Spleen (tissue), 11 donors: ENCODE measurements around the gene ZCCHC7. TPM values are rescaled to one million over a fixed set of nuclear protein-coding genes. Genes with fewer than 3 reads are reported as not detected.

Source experiments
- DNase-seq: peaks from one replicate; pipeline ENCODE4 v3.0.0-alpha.2; 2020
- H3K27ac ChIP-seq, 8 donors: fragments of 200-600 bp; sonication (generic) in 7 of 8; 1 replicate in 4 of 8; 2 replicates in 4 of 8; pipeline versions ENCODE4 v1.5.0 to v1.8.0; 2016 to 2021; ENCODE audit warnings: inconsistent platforms in 4 of 8, mild to moderate bottlenecking in 4 of 8, moderate library complexity in 1 of 8
- H3K27me3 ChIP-seq, 7 donors: fragments of 200-600 bp; sonication (generic) in 6 of 7; replicated peaks in 1 of 7; 1 replicate in 4 of 7; 2 replicates in 3 of 7; pipeline versions ENCODE4 v1.5.0 to v1.8.0; 2016 to 2021; ENCODE audit warnings: inconsistent platforms in 3 of 7, mild to moderate bottlenecking in 1 of 7
- H3K36me3 ChIP-seq, 6 donors: fragments of 200-600 bp; sonication (generic) in 5 of 6; 1 replicate in 4 of 6; 2 replicates in 2 of 6; pipeline versions ENCODE4 v1.5.0 to v1.8.0; 2016 to 2021; ENCODE audit warnings: inconsistent platforms in 2 of 6
- H3K4me1 ChIP-seq, 6 donors: fragments of 200-600 bp; sonication (generic) in 5 of 6; 1 replicate in 3 of 6; 2 replicates in 3 of 6; pipeline versions ENCODE4 v1.5.0 to v1.8.0; 2016 to 2021; ENCODE audit warnings: inconsistent platforms in 3 of 6
- H3K4me3 ChIP-seq, 8 donors: fragments of 200-600 bp; sonication (generic) in 7 of 8; 1 replicate in 4 of 8; 2 replicates in 4 of 8; pipeline versions ENCODE4 v1.5.0 to v1.8.0; 2016 to 2021; ENCODE audit warnings: inconsistent platforms in 4 of 8, mild to moderate bottlenecking in 4 of 8, moderate library complexity in 2 of 8
- H3K9me3 ChIP-seq, 8 donors: fragments of 200-600 bp; sonication (generic) in 7 of 8; 1 replicate in 4 of 8; 2 replicates in 4 of 8; pipeline versions ENCODE4 v1.5.0 to v1.8.0; 2016 to 2021; ENCODE audit warnings: inconsistent platforms in 4 of 8
- POLR2A ChIP-seq, 3 donors: fragments of 450-650 bp; IDR thresholded peaks; one replicate each; pipeline ENCODE4 v1.5.1; 2017; ENCODE audit warnings: antibody characterized with exemption in 3 of 3, mild to moderate bottlenecking in 1 of 3
- POLR2AphosphoS5 ChIP-seq, 3 donors: sonication (generic); formaldehyde crosslinking; IDR thresholded peaks; one replicate each; pipeline ENCODE4 v1.5.1; 2017; ENCODE audit warnings: antibody characterized with exemption in 3 of 3
- WGBS, 5 donors: extraction: QIAGEN DNeasy Blood & Tissue Kit in 3 of 5; methylation state at CpG; one replicate each; pipeline versions ENCODE4 v1.1.5 to v1.1.7; 2013 to 2018; 5-methylcytosine and 5-hydroxymethylcytosine counted together
- intact Hi-C: fragments of 100-400 bp; cut with DNase I; formaldehyde crosslinking; loops from one replicate; pipeline ENCODE4 v1.15.0; 2023; ENCODE audit warnings: low total_unique reads
- polyA plus RNA-seq, 3 donors: library from polyadenylated mRNA; stranded (reverse); fragments of 200-250 nt; gene quantifications; one replicate each; pipeline ENCODE4 v1.2.1, GENCODE V29; 2013
- total RNA-seq, 7 donors: library from RNA; depleted of rRNA in 3 of 7; stranded (reverse); fragments of >200 nt in 3 of 7; fragmentation: NEBNext Ultra II Directional in 4 of 7; extraction: Animal tissue kit (Norgen Biotek cat#: 25700) in 4 of 7; gene quantifications; one replicate each; pipeline versions ENCODE4 v1.1.0 to v1.2.1, GENCODE V29; 2016 to 2021
- TF ChIP-seq, protein P1 (sequence below), 11 experiments: fragments of 200-600 bp in 7 of 11; fragments of 450-650 bp in 4 of 11; sonication (generic) in 4 of 11; IDR thresholded peaks in 8 of 11; conservative IDR thresholded peaks in 3 of 11; 1 replicate in 7 of 11; 2 replicates in 4 of 11; pipeline versions ENCODE4 v1.4.0 to v1.8.0; 2016 to 2021; ENCODE audit warnings: antibody characterized with exemption in 11 of 11, inconsistent platforms in 4 of 11, mild to moderate bottlenecking in 1 of 11
- donor health status: healthy with polysubstance abuse.
- donor health status: DM: no; HTN: no; CAD: no; lungs with moderate emphysema.
- donor health status: DM: no; HTN: no; CAD: no.
- donor health status: Bipolar disorder and iron deficiency.
- donor health status: healthy.
- donor health status: DM: no; HTN: no; CAD: no.
- donor health status: DM: yes; HTN: yes; CAD: no.

ZCCHC7 gene
- total and polyA plus RNA-seq, 10 donors: 17.0 to 50.6 (median 38.1) TPM

DNA sequence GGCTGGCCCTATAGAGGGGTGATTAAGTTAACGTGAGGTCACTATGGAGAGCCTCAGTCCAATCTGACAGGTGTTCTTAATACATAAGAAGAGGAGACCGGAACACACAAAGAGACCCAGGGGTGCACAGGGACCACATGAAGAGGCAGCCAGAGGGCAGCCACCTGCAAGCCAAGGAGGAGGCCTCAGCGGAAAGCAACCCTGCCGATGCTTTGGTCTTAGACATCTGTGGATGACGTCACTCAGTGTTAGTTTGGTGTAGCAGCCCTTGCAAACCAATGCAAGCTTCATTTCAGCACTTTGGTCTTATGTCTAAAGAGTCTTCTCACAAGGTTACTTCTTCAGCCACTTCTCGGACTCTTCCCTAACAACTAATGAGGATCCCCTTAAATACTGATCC, 254.5 kb downstream of the ZCCHC7 start:
- 51 to 74% (median 71%) methylated on average over 6 of the region's 6 CpGs for WGBS, 5 donors
- Histone ChIP-seq H3K4me3 (no peak overlapping the region), H3K4me1 (peaks cover 7 to 81% (median 43%) of the 10 kb centered on the region in 6 donors), H3K27me3 (no peaks in the 10 kb centered on the region), H3K27ac (peak overlapping the region in 5 of 8 donors; percentile 36 to 54 (median 51)), H3K9me3 (no peaks in the 10 kb centered on the region), H3K36me3 (no peaks in the 10 kb centered on the region)
- TF ChIP-seq, protein P1, sequence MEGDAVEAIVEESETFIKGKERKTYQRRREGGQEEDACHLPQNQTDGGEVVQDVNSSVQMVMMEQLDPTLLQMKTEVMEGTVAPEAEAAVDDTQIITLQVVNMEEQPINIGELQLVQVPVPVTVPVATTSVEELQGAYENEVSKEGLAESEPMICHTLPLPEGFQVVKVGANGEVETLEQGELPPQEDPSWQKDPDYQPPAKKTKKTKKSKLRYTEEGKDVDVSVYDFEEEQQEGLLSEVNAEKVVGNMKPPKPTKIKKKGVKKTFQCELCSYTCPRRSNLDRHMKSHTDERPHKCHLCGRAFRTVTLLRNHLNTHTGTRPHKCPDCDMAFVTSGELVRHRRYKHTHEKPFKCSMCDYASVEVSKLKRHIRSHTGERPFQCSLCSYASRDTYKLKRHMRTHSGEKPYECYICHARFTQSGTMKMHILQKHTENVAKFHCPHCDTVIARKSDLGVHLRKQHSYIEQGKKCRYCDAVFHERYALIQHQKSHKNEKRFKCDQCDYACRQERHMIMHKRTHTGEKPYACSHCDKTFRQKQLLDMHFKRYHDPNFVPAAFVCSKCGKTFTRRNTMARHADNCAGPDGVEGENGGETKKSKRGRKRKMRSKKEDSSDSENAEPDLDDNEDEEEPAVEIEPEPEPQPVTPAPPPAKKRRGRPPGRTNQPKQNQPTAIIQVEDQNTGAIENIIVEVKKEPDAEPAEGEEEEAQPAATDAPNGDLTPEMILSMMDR (IDR thresholded peaks at IDR 0.05 in 8 of 11, conservative IDR thresholded peaks at IDR 0.05 in 3 of 11): peak in 7 of 11 experiments; percentile 14 to 44 (median 30)
- TF ChIP-seq POLR2A (IDR thresholded peaks at IDR 0.05): no peak
- TF ChIP-seq POLR2AphosphoS5 (IDR thresholded peaks at IDR 0.05): peak in 2 of 3 donors; percentile 32 to 40
- peak; percentile 88 for DNase-seq
- intact Hi-C loops: no loop called here

DNA sequence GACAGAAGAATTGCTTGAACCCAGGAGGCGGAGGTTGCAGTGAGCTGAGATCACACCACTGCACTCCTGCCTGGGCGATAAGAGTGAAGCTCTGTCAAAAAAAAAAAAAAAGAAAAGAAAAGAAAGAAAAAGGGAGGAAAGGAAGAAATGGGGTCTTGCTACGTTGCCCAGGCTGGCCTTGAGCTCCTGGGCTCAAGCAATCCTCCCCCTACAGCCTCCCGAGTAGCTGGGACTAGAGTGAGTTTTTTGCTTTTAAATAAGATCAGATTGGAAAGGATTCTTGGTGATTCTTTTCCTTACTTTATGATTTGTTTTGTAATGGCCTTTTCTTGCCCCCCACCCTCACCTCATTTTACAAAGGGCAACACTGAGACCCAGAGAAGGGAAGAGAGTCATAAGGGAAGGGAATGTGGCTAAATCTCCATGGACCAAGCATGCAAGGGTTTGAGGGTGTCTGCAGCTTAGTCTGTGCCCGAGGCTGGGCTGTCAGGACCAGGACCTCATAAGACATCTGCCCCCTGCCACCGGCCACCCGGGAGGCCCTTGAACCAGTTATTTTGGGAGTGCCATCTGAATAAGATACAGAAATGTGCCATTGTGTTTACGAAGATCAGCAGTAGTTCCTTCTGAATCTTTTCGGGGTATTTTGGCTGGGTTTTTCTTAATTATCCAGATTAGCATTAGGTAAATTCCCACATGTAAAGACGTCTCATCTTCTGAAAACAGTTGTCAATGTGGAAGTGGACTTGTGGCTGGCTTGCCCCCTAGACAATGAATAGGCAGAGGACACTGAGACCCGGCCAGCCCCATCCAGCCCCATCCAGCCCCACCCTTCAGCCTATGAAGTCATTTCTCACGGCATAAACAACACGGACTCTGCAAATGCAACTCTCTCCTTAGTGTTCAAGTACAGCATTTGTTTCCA, 257.6 kb downstream of the ZCCHC7 start:
- intact Hi-C loops: no loop called here
- Histone ChIP-seq H3K27me3 (no peaks in the 10 kb centered on the region), H3K27ac (peak overlapping the region in 2 of 8 donors; percentile 8 to 11), H3K36me3 (no peaks in the 10 kb centered on the region), H3K9me3 (no peaks in the 10 kb centered on the region), H3K4me3 (no peak overlapping the region), H3K4me1 (peaks cover 0 to 73% (median 29%) of the 10 kb centered on the region in 6 donors)
- DNase-seq: no peak
- TF ChIP-seq POLR2A (IDR thresholded peaks at IDR 0.05): no peak
- TF ChIP-seq POLR2AphosphoS5 (IDR thresholded peaks at IDR 0.05): no peak
- TF ChIP-seq, protein P1 (IDR thresholded peaks at IDR 0.05 in 8 of 11, conservative IDR thresholded peaks at IDR 0.05 in 3 of 11): no peak
- WGBS, 5 donors: 63 to 71% (median 66%) methylated on average over 13 of the region's 13 CpGs

DNA sequence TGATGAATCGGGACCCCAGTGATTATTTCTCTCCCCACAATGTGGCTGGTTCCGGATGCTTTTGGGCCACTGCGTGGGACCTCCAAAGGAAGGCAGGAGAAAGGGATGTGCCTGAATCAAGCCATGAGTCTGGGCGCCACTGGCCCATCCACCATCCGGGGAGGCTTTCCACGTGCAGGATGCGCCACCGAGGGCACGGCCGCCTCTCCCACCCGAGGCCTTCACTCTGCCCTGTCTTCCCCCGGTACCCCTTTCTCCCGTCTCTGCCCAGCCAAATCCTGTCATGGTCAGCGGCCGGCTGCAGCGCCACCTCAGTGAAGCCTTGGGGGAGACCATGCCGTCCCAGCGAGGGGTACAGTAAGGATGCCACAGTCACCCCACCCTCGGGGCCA, 258.2 kb downstream of the ZCCHC7 start:
- H3K27me3 ChIP-seq: no peaks in the 10 kb centered on the region
- H3K36me3 ChIP-seq: no peaks in the 10 kb centered on the region
- WGBS, 5 donors: 81 to 90% (median 83%) methylated on average over 18 to 19 of the region's 19 CpGs
- peaks cover 2 to 73% (median 36%) of the 10 kb centered on the region in 6 donors for H3K4me1 ChIP-seq
- peak overlapping the region in 2 of 8 donors; percentile 8 to 11 for H3K27ac ChIP-seq
- TF ChIP-seq POLR2AphosphoS5 (IDR thresholded peaks at IDR 0.05) (no peak), POLR2A (IDR thresholded peaks at IDR 0.05) (no peak)
- TF ChIP-seq, protein P1 (IDR thresholded peaks at IDR 0.05 in 8 of 11, conservative IDR thresholded peaks at IDR 0.05 in 3 of 11): no peak
- no peak overlapping the region for H3K4me3 ChIP-seq
- DNase-seq: no peak
- intact Hi-C loops: no loop called here
- no peaks in the 10 kb centered on the region for H3K9me3 ChIP-seq

DNA sequence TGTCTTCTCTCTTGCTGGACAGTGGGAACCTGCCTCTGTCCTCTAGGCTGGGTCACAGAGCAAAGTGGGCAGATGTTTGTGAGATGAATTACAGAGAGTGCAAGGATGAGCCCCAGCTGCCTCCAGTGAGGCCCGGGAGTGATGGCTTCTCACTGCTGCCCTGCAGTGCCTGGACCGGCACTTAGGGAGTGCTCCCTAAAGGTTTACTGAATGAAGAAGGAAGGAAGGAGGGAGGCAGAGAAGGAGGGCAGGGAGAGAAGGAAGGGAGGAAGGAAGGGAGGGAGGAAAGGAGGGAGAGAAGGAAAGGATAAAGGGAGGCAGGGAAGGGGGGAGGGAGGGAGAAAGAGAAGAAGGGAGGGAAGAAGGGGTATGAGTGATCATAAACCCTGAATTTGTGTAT, 259.5 kb downstream of the ZCCHC7 start:
- no peaks in the 10 kb centered on the region for H3K9me3 ChIP-seq
- 75 to 81% (median 76%) methylated on average over 2 of the region's 2 CpGs for WGBS, 5 donors
- TF ChIP-seq POLR2AphosphoS5 (IDR thresholded peaks at IDR 0.05) (no peak), POLR2A (IDR thresholded peaks at IDR 0.05) (no peak)
- TF ChIP-seq, protein P1 (IDR thresholded peaks at IDR 0.05 in 8 of 11, conservative IDR thresholded peaks at IDR 0.05 in 3 of 11): no peak
- H3K4me3 ChIP-seq: no peak overlapping the region
- H3K27me3 ChIP-seq: no peaks in the 10 kb centered on the region
- intact Hi-C loops: no loop called here
- DNase-seq: no peak
- no peaks in the 10 kb centered on the region for H3K36me3 ChIP-seq
- H3K27ac ChIP-seq: no peak overlapping the region
- peaks cover 2 to 66% (median 27%) of the 10 kb centered on the region in 6 donors for H3K4me1 ChIP-seq
